ENCODE data around the gene USP9X. TPM values are rescaled to one million over a fixed set of nuclear protein-coding genes. Genes with fewer than 3 reads are reported as not detected.

Gene USP9X
- 116 TPM for total RNA-seq

GRCh38 chrX:41084893-41085511 lies at the start of gene USP9X:
TSS of gene USP9X (plus strand) at chrX:41085445. CDS start at chrX:41123629, 38,184 bp downstream.

Other genes starting within 250 kb of the USP9X start
- gene DDX3X, start 248.7 kb downstream of the USP9X start, total RNA-seq = 216 TPM